GM12878 (cell line): ENCODE results near the gene NAV2. TPM values are rescaled to one million over a fixed set of nuclear protein-coding genes. Genes with fewer than 3 reads are reported as not detected.

Experiments used
- ATAC-seq: fragments of 200-7000 bp; cut with Tn5 transposase; 3 replicates; pipeline ENCODE4 v1.9.1; 2020; ENCODE audit warnings: mild to moderate bottlenecking, moderate library complexity
- BruUV-seq: library from RNA; stranded (reverse); fragments of 400-500 nt; replicated peaks from 2 replicates; lab custom pipeline; 2021; lab: Mats Ljungman, UMichigan
- CTCF ChIA-PET: fragments of 300-600 bp; sonication (Branson Sonifier 250); formaldehyde crosslinking; extraction: SDS; loops from one replicate; lab custom pipeline; 2021; ENCODE audit warnings: inconsistent platforms; lab: Yijun Ruan, JAX
- POLR2A ChIA-PET: fragments of 350-600 bp; formaldehyde crosslinking; extraction: SDS; loops from one replicate; lab custom pipeline; 2021; ENCODE audit warnings: inconsistent platforms; lab: Charles Lee
- RAD21 ChIA-PET: fragments of 300-600 bp; sonication (Branson Sonifier 250); formaldehyde crosslinking; loops from one replicate; lab custom pipeline; 2023; ENCODE audit warnings: antibody characterized with exemption; ENCODE audit not compliant: unreplicated experiment; lab: Charles Lee
- SMC1A ChIA-PET: fragments of 300-600 bp; sonication (Branson Sonifier 250); formaldehyde crosslinking; loops from one replicate; lab custom pipeline; 2023; ENCODE audit not compliant: unreplicated experiment, uncharacterized antibody; lab: Charles Lee
- DNase-seq: peaks from one replicate; pipeline ENCODE4 v3.0.0-alpha.2; 2011; ENCODE audit warnings: low read depth, low spot score
- FAIRE-seq: peaks from 3 replicates; lab custom pipeline; 2011; peaks lifted over from hg19 to GRCh38; lab: Jason Lieb, UNC
- H2AFZ ChIP-seq: 2 replicates; pipeline ENCODE4 v1.6.0; 2011; ENCODE audit warnings: low read depth, low read length, control low read depth; ENCODE audit not compliant: control insufficient read depth
- H3K27ac ChIP-seq: 2 replicates; pipeline ENCODE4 v1.5.1; 2011; ENCODE audit warnings: control low read depth; ENCODE audit not compliant: control insufficient read depth, insufficient read depth
- H3K27me3 ChIP-seq, 2 experiments: replicated peaks in 1 of 2; 2 replicates each; pipeline versions ENCODE4 v1.6.0 to v1.6.1; 2011; ENCODE audit warnings: low read length in 1 of 2; ENCODE audit not compliant: control insufficient read depth in 2 of 2, insufficient read depth in 2 of 2
- H3K36me3 ChIP-seq, 2 experiments: 2 replicates each; pipeline ENCODE4 v1.5.1; 2011; ENCODE audit warnings: low read length in 1 of 2; ENCODE audit not compliant: control insufficient read depth in 2 of 2, insufficient read depth in 2 of 2
- H3K4me1 ChIP-seq: 2 replicates; pipeline ENCODE4 v1.6.1; 2011; ENCODE audit warnings: mild to moderate bottlenecking, low read length, moderate library complexity, mixed read lengths; ENCODE audit not compliant: control insufficient read depth, insufficient read depth
- H3K4me2 ChIP-seq: 2 replicates; pipeline ENCODE4 v1.6.0; 2011; ENCODE audit warnings: control low read depth; ENCODE audit not compliant: control insufficient read depth, insufficient read depth
- H3K4me3 ChIP-seq: fragments of 200-600 bp; sonication (generic); 2 replicates; pipeline ENCODE4 v1.5.1; 2016
- H3K79me2 ChIP-seq: 2 replicates; pipeline ENCODE4 v1.6.0; 2011; ENCODE audit warnings: low read length; ENCODE audit not compliant: control insufficient read depth, insufficient read depth
- H3K9ac ChIP-seq: 2 replicates; pipeline ENCODE4 v1.8.0; 2011; ENCODE audit warnings: low read length, control low read depth, mixed read lengths; ENCODE audit not compliant: control insufficient read depth, insufficient read depth
- H3K9me3 ChIP-seq: replicated peaks from 3 replicates; pipeline ENCODE4 v1.5.1; 2011; ENCODE audit warnings: mild to moderate bottlenecking, low read length; ENCODE audit not compliant: control insufficient read depth, insufficient read depth
- H4K20me1 ChIP-seq: 2 replicates; pipeline ENCODE4 v1.6.0; 2011; ENCODE audit not compliant: control insufficient read depth, insufficient read depth
- CEBPB ChIP-seq, 2 experiments: fragments of 150-350 bp in 1 of 2; IDR thresholded peaks; 2 replicates each; pipeline ENCODE4 v1.6.1; 2012 to 2014; ENCODE audit warnings: low read depth in 2 of 2, low read length in 2 of 2, borderline replicate concordance in 1 of 2, inconsistent platforms in 1 of 2
- CREM ChIP-seq: IDR thresholded peaks from 2 replicates; pipeline ENCODE4 v1.6.1; 2014; ENCODE audit warnings: antibody characterized with exemption, low read depth
- IKZF1 ChIP-seq: fragments of 450-650 bp; conservative IDR thresholded peaks from 2 replicates; pipeline ENCODE4 v1.6.1; 2017; ENCODE audit warnings: antibody characterized with exemption, mild to moderate bottlenecking
- JUND ChIP-seq: IDR thresholded peaks from 2 replicates; pipeline ENCODE4 v1.6.1; 2012; ENCODE audit warnings: low read depth, mild to moderate bottlenecking, low read length, improper control_type of control experiment, moderate library complexity
- MTA2 ChIP-seq: fragments of 450-650 bp; IDR thresholded peaks from 2 replicates; pipeline ENCODE4 v1.6.1; 2016; ENCODE audit warnings: low read depth, mild to moderate bottlenecking, moderate library complexity
- MYB ChIP-seq: fragments of 150-350 bp; IDR thresholded peaks from 2 replicates; pipeline ENCODE4 v1.6.1; 2014; ENCODE audit warnings: mild to moderate bottlenecking, low read depth, low read length, borderline replicate concordance
- SMAD1 ChIP-seq: fragments of 450-650 bp; IDR thresholded peaks from 2 replicates; pipeline ENCODE4 v1.6.1; 2018; ENCODE audit warnings: mild to moderate bottlenecking, low read depth; ENCODE audit not compliant: partially characterized antibody
- SRF ChIP-seq, 2 experiments: IDR thresholded peaks; 2 replicates each; pipeline ENCODE4 v1.6.1; 2011; ENCODE audit warnings: low read depth in 2 of 2, low read length in 2 of 2, mild to moderate bottlenecking in 1 of 2, moderate library complexity in 1 of 2
- STAT3 ChIP-seq: IDR thresholded peaks from 2 replicates; pipeline ENCODE4 v1.6.1; 2011; ENCODE audit warnings: low read depth, low read length, improper control_type of control experiment
- TAF1 ChIP-seq: IDR thresholded peaks from 2 replicates; pipeline ENCODE4 v1.6.1; 2011; ENCODE audit warnings: mild to moderate bottlenecking, low read depth, low read length, borderline replicate concordance
- ZBED1 ChIP-seq: IDR thresholded peaks from 2 replicates; pipeline ENCODE4 v1.6.1; 2016; ENCODE audit warnings: borderline replicate concordance
- ZNF207 ChIP-seq: fragments of 450-650 bp; IDR thresholded peaks from 2 replicates; pipeline ENCODE4 v1.6.1; 2014; ENCODE audit warnings: antibody characterized with exemption, mild to moderate bottlenecking, borderline replicate concordance
- ZNF622 ChIP-seq: fragments of 450-650 bp; IDR thresholded peaks from 2 replicates; pipeline ENCODE4 v1.6.1; 2017; ENCODE audit warnings: mild to moderate bottlenecking, inconsistent platforms
- WGBS: methylation state at CpG from one replicate; pipeline ENCODE4 v1.1.6; 2016; ENCODE audit warnings: low lambda C conversion rate; ENCODE audit not compliant: insufficient replicate concordance, insufficient coverage; ENCODE audit errors: missing lambda C conversion rate; 5-methylcytosine and 5-hydroxymethylcytosine counted together
- in situ Hi-C: fragments of 300-500 bp; cut with MboI; formaldehyde crosslinking; loops from 9 replicates; pipeline ENCODE4 v1.14.3; 2018; ENCODE audit warnings: mixed read lengths
- intact Hi-C: fragments of 100-400 bp; cut with micrococcal nuclease; formaldehyde crosslinking; loops from one replicate; pipeline ENCODE4 v1.14.2; 2022; ENCODE audit not compliant: unreplicated experiment
- polyA plus RNA-seq, 11 experiments: library from polyadenylated mRNA; depleted of rRNA in 4 of 11; unstranded in 6 of 11; stranded (reverse) in 5 of 11; fragments of >200 nt; fragmentation: Nextera tagmentation in 4 of 11; fragmentation: Illumina TruSeq in 1 of 11; extraction: Ambion mirVana in 4 of 11; extraction: Trizol in 1 of 11; gene quantifications; 1 replicate in 1 of 11; 2 replicates in 10 of 11; pipeline versions ENCODE4 v1.2.1 to v1.2.3, GENCODE V29; 2011 to 2016; ENCODE audit warnings: inconsistent platforms in 2 of 11, missing spikeins in 2 of 11, low read depth in 1 of 11
- total RNA-seq, 4 experiments: library from RNA; depleted of rRNA in 3 of 4; stranded (reverse); fragments of >200 nt in 3 of 4; fragmentation: Illumina TruSeq in 1 of 4; extraction: Trizol in 1 of 4; gene quantifications; 2 replicates each; pipeline versions ENCODE4 v1.2.1 to v1.2.3, GENCODE V29; 2013 to 2021
- TF ChIP-seq, protein P1 (sequence below): IDR thresholded peaks from 2 replicates; pipeline ENCODE4 v1.6.1; 2011; ENCODE audit warnings: borderline replicate concordance, low read depth, mild to moderate bottlenecking, moderate library complexity, low read length; ENCODE audit not compliant: insufficient read depth, poor library complexity, severe bottlenecking
- TF ChIP-seq, protein P2 (sequence below): fragments of 450-650 bp; formaldehyde crosslinking; IDR thresholded peaks from 2 replicates; pipeline ENCODE4 v1.5.0; 2022; ENCODE audit warnings: mild to moderate bottlenecking, missing genetic modification characterization

NAV2 gene
- total and polyA plus RNA-seq, 10 of the 15 experiments (the other 5 are each of a cell fraction or from before 2014, with no cell fraction given): 0.35 to 6.1 (median 1.1) TPM

DNA sequence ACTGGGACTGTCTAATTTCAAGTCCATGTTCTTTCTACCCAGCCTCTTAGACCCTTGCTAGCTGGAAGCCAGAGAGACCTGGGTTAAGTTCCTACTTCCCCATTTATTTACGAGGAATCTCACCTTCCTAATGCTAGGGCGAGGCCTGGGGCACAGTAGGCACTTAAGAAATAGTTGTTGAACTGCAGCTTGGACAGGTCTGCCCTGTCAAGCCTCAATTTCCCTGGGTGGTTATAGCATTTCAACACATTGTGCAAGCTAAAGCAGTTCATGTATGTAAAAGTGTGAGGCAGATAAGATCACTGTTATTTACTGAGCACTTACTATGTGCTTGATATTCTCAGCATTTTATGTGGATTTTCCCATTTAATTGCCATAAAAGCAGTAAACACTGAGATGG, 12.1 kb downstream of the NAV2 start:
- H2AFZ ChIP-seq: no peak overlapping the region
- BruUV-seq: no TSS peak
- TF ChIP-seq SMAD1 (no peak), JUND (no peak), STAT3 (no peak), MTA2 (no peak), CEBPB (IDR thresholded peaks at IDR 0.05; ENCODE audit: borderline replicate concordance in 1 of 2, low read depth in 2 of 2, low read length in 2 of 2) (no peak), CREM (no peak), MYB (no peak), IKZF1 (no peak), ZBED1 (no peak), ZNF622 (no peak), SRF (IDR thresholded peaks at IDR 0.05; ENCODE audit: low read depth in 2 of 2, low read length in 2 of 2) (no peak), ZNF207 (no peak), TAF1 (no peak)
- TF ChIP-seq, protein P1, sequence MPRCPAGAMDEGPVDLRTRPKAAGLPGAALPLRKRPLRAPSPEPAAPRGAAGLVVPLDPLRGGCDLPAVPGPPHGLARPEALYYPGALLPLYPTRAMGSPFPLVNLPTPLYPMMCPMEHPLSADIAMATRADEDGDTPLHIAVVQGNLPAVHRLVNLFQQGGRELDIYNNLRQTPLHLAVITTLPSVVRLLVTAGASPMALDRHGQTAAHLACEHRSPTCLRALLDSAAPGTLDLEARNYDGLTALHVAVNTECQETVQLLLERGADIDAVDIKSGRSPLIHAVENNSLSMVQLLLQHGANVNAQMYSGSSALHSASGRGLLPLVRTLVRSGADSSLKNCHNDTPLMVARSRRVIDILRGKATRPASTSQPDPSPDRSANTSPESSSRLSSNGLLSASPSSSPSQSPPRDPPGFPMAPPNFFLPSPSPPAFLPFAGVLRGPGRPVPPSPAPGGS: no peak
- TF ChIP-seq, protein P2, sequence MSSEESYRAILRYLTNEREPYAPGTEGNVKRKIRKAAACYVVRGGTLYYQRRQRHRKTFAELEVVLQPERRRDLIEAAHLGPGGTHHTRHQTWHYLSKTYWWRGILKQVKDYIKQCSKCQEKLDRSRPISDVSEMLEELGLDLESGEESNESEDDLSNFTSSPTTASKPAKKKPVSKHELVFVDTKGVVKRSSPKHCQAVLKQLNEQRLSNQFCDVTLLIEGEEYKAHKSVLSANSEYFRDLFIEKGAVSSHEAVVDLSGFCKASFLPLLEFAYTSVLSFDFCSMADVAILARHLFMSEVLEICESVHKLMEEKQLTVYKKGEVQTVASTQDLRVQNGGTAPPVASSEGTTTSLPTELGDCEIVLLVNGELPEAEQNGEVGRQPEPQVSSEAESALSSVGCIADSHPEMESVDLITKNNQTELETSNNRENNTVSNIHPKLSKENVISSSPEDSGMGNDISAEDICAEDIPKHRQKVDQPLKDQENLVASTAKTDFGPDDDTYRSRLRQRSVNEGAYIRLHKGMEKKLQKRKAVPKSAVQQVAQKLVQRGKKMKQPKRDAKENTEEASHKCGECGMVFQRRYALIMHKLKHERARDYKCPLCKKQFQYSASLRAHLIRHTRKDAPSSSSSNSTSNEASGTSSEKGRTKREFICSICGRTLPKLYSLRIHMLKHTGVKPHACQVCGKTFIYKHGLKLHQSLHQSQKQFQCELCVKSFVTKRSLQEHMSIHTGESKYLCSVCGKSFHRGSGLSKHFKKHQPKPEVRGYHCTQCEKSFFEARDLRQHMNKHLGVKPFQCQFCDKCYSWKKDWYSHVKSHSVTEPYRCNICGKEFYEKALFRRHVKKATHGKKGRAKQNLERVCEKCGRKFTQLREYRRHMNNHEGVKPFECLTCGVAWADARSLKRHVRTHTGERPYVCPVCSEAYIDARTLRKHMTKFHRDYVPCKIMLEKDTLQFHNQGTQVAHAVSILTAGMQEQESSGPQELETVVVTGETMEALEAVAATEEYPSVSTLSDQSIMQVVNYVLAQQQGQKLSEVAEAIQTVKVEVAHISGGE (CRISPR knock-in tag): no peak
- TF ChIP-seq, all 136 proteins: peak for 0
- H3K79me2 ChIP-seq: no peaks in the 10 kb centered on the region
- POLR2A ChIA-PET: no interaction called here
- SMC1A ChIA-PET: no interaction called here
- no peak for ATAC-seq
- DNase-seq: no peak
- H3K4me3 ChIP-seq: no peak overlapping the region
- intact Hi-C loops (no loop called here), in situ Hi-C loops (loop anchor here (25.0 kb wide), 1 partner anchor 412 kb away; no protein-coding TSS in a partner anchor)
- H3K36me3 ChIP-seq: no peaks in the 10 kb centered on the region
- no peaks in the 10 kb centered on the region for H3K9me3 ChIP-seq
- FAIRE-seq: no peak
- no peak overlapping the region for H3K4me2 ChIP-seq
- H3K9ac ChIP-seq: no peak overlapping the region
- 8% methylated on average over 2 of the region's 2 CpGs for WGBS
- no peak overlapping the region for H3K27ac ChIP-seq
- CTCF ChIA-PET: no interaction called here
- RAD21 ChIA-PET: no interaction called here
- H4K20me1 ChIP-seq: no peaks in the 10 kb centered on the region; the same call in 1 of the 2 replicates
- H3K27me3 ChIP-seq: no peaks in the 10 kb centered on the region; a peak in 1 of 4 replicates
- H3K4me1 ChIP-seq: no peaks in the 10 kb centered on the region
